ENCODE results near the gene RASA3. TPM values are rescaled to one million over a fixed set of nuclear protein-coding genes. Genes with fewer than 3 reads are reported as not detected.

RASA3 gene
- total and polyA plus RNA-seq, 9 of the 15 experiments (the other 6 are each of a cell fraction or from before 2014, with no cell fraction given) = 0.72 to 25.3 (median 14.4) TPM

- BruUV-seq (replicated peaks) = no TSS peak
- H3K27me3 ChIP-seq (ENCODE audit: control insufficient read depth in 2 of 2, insufficient read depth in 2 of 2, low read length in 2 of 2) = no peaks in the 10 kb centered on the region
- peaks cover 58% of the 10 kb centered on the region for H3K79me2 ChIP-seq (ENCODE audit: control insufficient read depth, insufficient read depth, low read length)
- in situ Hi-C loops (cut with MboI) = no loop called here
- no peak for FAIRE-seq
- no peak for DNase-seq (ENCODE audit: extremely low read depth in 1 of 4, low spot score in 3 of 4)
- intact Hi-C loops (cut with micrococcal nuclease) = no loop called here
- no peaks in the 10 kb centered on the region for H3K9me3 ChIP-seq (replicated peaks; ENCODE audit: control insufficient read depth, insufficient read depth, low read depth, low read length)
- H3K27ac ChIP-seq (ENCODE audit: extremely low read depth, low read depth, low read length) = no peak overlapping the region
- ChIA-PET POLR2A (interaction anchor here (0.6 to 1.2 kb wide), 2 partner anchors 14 to 316 kb away, joined by 4 read pairs; no protein-coding TSS in a partner anchor), CTCF (ENCODE audit: low intra/inter-chr PET ratio) (no interaction called here)
- no peak overlapping the region for H3K9ac ChIP-seq (ENCODE audit: insufficient read depth in 1 of 2, low read depth in 2 of 2, low read length in 2 of 2)
- peaks cover 9% of the 10 kb centered on the region; the same call in 1 of the 3 replicates for H3K36me3 ChIP-seq (ENCODE audit: control insufficient read depth, insufficient read depth, low read length)
- no peak overlapping the region for H3K4me2 ChIP-seq (ENCODE audit: insufficient read depth, low read length)
- H3K4me3 ChIP-seq = no peak overlapping the region
- no peaks in the 10 kb centered on the region for H4K20me1 ChIP-seq (replicated peaks; ENCODE audit: control insufficient read depth, insufficient read depth, low read length)
- peaks cover 3% of the 10 kb centered on the region for H3K9me1 ChIP-seq (ENCODE audit: control insufficient read depth, insufficient read depth, low read length)
- 87% methylated on average over 6 of the region's 12 CpGs for WGBS (ENCODE audit: insufficient coverage, low coverage, missing lambda C conversion rate)
- H3K4me1 ChIP-seq (replicated peaks in 1 of 2; ENCODE audit: control insufficient read depth in 2 of 2, insufficient read depth in 2 of 2, low read length in 2 of 2) = peaks cover 11 to 53% of the 10 kb centered on the region in 2 experiments
- no peak overlapping the region for H2AFZ ChIP-seq (ENCODE audit: low read depth, low read length)
- no peak for ATAC-seq
- TF ChIP-seq, protein P1, sequence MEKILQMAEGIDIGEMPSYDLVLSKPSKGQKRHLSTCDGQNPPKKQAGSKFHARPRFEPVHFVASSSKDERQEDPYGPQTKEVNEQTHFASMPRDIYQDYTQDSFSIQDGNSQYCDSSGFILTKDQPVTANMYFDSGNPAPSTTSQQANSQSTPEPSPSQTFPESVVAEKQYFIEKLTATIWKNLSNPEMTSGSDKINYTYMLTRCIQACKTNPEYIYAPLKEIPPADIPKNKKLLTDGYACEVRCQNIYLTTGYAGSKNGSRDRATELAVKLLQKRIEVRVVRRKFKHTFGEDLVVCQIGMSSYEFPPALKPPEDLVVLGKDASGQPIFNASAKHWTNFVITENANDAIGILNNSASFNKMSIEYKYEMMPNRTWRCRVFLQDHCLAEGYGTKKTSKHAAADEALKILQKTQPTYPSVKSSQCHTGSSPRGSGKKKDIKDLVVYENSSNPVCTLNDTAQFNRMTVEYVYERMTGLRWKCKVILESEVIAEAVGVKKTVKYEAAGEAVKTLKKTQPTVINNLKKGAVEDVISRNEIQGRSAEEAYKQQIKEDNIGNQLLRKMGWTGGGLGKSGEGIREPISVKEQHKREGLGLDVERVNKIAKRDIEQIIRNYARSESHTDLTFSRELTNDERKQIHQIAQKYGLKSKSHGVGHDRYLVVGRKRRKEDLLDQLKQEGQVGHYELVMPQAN (IDR thresholded peaks at IDR 0.05; ENCODE audit: borderline replicate concordance) = no peak
- TF ChIP-seq, protein P2, sequence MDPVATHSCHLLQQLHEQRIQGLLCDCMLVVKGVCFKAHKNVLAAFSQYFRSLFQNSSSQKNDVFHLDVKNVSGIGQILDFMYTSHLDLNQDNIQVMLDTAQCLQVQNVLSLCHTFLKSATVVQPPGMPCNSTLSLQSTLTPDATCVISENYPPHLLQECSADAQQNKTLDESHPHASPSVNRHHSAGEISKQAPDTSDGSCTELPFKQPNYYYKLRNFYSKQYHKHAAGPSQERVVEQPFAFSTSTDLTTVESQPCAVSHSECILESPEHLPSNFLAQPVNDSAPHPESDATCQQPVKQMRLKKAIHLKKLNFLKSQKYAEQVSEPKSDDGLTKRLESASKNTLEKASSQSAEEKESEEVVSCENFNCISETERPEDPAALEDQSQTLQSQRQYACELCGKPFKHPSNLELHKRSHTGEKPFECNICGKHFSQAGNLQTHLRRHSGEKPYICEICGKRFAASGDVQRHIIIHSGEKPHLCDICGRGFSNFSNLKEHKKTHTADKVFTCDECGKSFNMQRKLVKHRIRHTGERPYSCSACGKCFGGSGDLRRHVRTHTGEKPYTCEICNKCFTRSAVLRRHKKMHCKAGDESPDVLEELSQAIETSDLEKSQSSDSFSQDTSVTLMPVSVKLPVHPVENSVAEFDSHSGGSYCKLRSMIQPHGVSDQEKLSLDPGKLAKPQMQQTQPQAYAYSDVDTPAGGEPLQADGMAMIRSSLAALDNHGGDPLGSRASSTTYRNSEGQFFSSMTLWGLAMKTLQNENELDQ (CRISPR knock-in tag; IDR thresholded peaks at IDR 0.05; ENCODE audit: borderline replicate concordance) = no peak
- no peak for TF ChIP-seq BRCA1 (IDR thresholded peaks at IDR 0.05)
- no peak for TF ChIP-seq BRCA1 (CRISPR knock-in tag; IDR thresholded peaks at IDR 0.05)
- TF ChIP-seq MED1 (CRISPR knock-in tag; IDR thresholded peaks at IDR 0.05; ENCODE audit: borderline replicate concordance) = no peak
- no peak for TF ChIP-seq ZNF431 (CRISPR knock-in tag; IDR thresholded peaks at IDR 0.05)
- TF ChIP-seq, protein P3, sequence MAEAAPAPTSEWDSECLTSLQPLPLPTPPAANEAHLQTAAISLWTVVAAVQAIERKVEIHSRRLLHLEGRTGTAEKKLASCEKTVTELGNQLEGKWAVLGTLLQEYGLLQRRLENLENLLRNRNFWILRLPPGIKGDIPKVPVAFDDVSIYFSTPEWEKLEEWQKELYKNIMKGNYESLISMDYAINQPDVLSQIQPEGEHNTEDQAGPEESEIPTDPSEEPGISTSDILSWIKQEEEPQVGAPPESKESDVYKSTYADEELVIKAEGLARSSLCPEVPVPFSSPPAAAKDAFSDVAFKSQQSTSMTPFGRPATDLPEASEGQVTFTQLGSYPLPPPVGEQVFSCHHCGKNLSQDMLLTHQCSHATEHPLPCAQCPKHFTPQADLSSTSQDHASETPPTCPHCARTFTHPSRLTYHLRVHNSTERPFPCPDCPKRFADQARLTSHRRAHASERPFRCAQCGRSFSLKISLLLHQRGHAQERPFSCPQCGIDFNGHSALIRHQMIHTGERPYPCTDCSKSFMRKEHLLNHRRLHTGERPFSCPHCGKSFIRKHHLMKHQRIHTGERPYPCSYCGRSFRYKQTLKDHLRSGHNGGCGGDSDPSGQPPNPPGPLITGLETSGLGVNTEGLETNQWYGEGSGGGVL (CRISPR knock-in tag; IDR thresholded peaks at IDR 0.05) = no peak
- TF ChIP-seq GABPB1 (CRISPR knock-in tag; IDR thresholded peaks at IDR 0.05) = no peak
- no peak for TF ChIP-seq ZNF766 (CRISPR knock-in tag; conservative IDR thresholded peaks at IDR 0.05)
- TF ChIP-seq HNRNPL (IDR thresholded peaks at IDR 0.05; ENCODE audit: low read depth, low read length) = no peak
- TF ChIP-seq ATF7 (IDR thresholded peaks at IDR 0.05) = no peak
- TF ChIP-seq BMI1 (IDR thresholded peaks at IDR 0.05; ENCODE audit: low read length) = no peak
- TF ChIP-seq ZNF644 (tag; IDR thresholded peaks at IDR 0.05; ENCODE audit: low read depth) = no peak
Observed at GRCh38 chr13:114112826-114113322, 19.5 kb downstream of the RASA3 start.

Measured in K562 (cell line).